NCI-H187 (cell line): ENCODE data around the gene WDR55.
A peak's percentile ranks its signal among the peaks of the same experiment; 100 is the strongest.
"Not testable (repeated sequence)": the region's sequence is repeated elsewhere in the genome, so short reads cannot be mapped to it uniquely, and the experiment has no call there.

Experiments used
- DNase-seq, 2 experiments: peaks; one replicate each; lab custom pipeline; 2025; lab: John Stamatoyannopoulos, UW

WDR55 gene, protein sequence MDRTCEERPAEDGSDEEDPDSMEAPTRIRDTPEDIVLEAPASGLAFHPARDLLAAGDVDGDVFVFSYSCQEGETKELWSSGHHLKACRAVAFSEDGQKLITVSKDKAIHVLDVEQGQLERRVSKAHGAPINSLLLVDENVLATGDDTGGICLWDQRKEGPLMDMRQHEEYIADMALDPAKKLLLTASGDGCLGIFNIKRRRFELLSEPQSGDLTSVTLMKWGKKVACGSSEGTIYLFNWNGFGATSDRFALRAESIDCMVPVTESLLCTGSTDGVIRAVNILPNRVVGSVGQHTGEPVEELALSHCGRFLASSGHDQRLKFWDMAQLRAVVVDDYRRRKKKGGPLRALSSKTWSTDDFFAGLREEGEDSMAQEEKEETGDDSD

DNA sequence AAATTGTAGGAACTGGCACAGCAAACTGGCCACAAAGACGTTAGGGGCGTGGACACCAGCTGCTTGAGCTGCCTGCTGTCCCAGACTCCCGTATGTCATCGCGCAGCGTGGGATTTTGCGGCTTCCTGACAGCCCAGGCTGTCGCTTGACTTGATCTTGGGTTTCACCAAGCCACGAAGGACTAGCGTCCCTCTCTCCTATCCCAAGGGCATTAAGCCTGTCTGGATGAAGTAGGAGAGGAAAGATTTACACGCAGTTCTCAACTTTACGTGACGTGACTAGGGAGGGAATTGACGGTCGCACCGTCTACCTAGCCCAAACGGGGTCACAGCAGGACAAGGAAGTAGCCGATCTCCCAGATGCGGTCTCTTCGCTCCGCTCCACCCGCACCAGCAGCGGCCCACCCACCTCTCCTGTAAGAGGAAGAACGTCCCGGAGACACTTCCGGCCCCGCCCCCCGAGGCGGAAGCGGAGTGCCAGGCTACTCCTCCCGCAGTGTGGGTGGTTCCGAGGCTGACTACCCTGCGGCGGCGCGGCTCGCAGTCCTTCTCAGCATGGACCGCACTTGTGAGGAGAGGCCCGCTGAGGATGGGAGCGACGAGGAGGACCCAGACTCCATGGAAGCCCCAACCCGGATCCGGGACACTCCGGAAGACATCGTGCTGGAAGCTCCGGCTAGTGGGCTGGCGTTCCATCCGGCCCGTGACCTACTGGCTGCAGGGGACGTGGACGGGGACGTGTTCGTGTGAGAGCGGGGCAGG, at the start of gene WDR55:
Gene WDR55, plus strand, starts transcription at position 546 of the 761 bp plus-strand sequence. Its CDS starts 9 bp downstream, at position 555.
- DNase-seq: peak; percentile 83 to 86

DNA sequence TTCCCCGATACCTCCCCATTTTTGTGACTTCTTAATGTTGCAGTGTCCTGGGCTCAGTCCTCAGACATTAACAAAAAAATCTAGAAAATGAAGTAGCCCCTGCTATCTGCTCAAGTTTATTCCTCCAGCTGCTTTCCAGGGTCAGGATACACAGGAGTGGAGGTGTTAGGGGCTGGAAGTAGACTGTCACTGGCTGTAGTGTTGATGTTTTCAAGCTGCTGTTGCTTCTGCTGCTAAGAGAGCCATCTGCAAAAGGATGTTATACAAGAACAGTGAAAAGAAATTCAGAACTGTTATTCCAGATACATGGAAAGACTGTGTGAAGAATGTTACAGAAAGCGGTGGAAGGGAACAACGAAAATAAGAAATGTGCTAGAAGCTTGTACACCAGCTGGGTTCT, 42.4 kb upstream of the WDR55 start:
- no peak for DNase-seq

DNA sequence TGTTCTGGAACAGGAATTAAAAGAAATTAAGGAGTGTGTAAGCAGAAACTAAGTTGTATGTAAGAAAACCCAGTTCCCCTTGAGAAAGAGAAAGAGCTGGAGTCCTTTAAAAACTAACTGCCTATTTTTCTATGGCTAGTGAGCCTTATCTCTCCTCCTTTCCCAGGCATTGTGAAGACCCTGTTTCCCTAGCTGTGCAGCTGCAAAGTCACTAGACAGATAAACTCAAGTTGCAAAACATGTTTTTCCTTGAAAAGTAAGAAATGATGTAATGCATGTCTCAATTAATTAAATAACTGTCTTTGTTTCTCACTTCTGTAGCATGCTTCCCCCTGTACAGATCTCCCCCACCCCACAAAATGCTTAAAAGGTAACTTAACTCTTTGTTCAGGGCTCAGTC, 41.6 kb upstream of the WDR55 start:
- DNase-seq: not testable (repeated sequence)

DNA sequence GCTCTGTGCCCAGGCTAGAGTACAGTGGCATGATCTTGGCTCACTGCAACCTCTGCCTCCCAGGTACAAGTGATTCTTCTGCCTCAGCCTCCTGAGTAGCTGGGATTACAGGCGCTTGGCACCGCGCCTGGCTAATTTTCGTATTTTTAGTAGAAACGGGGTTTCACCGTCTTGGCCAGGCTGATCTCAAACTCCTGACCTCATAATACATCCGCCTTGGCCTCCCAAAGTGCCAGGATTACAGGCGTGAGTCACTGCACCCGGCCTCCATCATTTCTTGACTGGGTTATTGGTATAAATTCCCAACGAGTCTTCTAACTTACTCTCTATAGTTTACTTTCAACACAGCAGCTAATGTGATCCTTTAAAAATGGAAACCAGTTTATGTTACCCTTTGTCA, 39.8 kb upstream of the WDR55 start:
- DNase-seq: not testable (repeated sequence)

DNA sequence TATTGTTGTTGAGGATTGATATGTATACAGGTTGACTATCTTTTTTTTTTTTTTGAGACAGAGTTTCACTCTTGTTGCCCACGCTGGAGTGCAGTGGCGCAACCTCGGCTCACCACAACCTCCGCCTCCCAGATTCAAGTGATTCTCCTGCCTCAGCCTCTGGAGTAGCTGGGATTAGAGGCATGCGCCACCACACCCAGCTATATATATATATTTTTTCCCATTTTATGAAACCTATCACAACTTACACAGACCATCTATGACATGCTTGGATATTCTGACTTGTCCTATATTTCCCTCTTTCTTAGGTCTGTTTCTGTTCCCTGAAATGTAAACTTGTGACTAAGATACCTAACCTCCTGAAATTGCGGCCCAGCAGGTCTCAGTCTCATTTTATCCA, 36.7 kb upstream of the WDR55 start:
- DNase-seq: no peak

DNA sequence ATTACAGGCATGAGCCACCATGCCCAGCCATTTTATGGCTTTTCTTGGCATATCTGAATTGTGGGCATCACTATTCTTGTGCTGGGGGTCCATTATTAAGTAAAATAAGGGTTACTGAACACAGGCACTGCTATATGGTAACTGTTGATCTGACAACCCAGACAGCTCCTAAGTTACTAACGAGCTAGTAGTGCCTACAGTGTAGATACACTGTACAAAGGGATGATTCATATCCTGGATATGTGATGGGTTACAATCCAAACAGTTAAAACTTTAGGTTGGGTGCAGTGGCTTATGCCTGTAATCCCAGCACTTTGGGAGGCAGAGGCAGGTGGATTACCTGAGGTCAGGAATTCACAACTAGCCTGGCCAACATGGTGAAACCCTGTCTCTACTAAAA, 36.0 kb upstream of the WDR55 start:
- DNase-seq: no peak

DNA sequence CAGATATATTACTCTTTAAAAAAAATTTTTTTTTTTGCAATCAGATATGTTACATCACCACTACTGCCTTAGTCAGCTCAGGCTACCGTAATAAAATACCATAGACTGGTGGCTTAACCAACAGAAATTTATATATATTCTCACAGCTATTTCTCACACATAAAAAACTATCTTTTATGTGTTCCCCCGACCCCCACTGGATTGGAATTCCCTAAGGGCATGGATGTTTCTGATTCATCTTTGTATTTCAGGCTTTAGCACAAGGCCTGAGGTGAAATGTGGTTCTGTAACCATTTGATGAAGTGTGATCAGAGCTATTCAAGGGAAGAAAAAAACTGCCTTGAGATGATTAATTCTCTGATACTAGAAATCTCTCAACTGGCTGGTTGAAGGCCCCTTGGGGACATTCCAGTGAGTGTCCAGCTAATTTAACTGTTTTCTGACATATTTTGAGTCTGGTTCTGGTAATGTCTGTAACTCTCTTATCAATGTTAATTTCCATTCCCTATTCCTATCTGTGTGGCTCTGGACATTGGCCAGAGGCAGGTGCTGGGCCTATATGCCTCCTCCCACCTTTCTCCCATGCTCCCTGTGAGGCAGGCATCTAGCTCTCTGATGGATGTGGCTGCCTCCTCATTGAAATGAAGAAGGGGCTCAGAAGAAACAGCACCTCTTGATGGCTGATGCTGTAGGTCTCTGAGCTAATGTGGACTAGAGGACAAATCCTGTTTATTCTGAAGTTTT, 34.2 kb upstream of the WDR55 start:
- DNase-seq: no peak

DNA sequence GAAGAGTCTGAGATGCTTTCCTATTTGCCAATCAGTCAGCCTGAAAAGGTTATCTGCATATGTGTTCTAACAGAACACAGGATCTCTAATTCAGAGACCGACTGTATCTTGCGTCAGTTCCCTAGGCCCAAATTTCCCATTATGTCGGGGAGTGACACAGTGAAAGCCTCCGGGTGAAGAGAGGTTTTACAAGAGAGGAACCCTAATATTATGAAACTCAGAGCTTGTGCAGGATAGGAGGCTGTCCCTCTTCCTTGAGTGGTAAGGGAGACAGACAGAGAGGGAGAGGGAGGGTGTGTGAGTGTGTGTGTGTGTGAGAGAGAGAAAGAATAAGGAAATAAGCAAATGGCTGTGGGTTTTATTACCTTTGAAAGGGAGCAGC, 33.7 kb upstream of the WDR55 start:
- no peak for DNase-seq

DNA sequence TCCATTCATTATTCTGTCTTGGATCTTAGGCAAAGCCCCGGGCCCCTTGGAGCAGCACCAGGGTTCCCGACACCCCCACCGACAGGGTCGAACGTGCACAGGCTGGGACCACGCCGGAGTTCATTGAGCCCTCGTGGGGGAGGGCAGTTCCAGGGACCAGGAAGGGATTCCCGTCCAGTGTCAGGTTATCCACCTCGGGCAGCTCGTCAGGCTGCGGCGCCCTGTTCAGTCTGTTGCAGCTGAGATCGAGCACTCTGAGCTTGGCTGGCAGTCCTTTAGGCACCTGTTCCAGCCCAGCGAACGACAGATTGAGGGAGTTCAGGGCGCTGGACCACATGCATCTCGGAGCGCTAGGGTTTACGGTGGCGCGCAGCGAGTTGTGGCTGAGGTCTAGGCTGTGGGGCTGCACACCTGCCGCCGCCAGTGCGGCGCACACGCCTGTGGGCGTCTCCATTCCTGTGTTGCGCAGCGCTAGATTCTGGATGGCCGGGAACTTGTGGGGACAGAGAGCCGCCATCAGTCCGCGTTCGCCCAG, 32.8 kb upstream of the WDR55 start:
- DNase-seq: peak in 1 of 2 experiments; percentile 6

DNA sequence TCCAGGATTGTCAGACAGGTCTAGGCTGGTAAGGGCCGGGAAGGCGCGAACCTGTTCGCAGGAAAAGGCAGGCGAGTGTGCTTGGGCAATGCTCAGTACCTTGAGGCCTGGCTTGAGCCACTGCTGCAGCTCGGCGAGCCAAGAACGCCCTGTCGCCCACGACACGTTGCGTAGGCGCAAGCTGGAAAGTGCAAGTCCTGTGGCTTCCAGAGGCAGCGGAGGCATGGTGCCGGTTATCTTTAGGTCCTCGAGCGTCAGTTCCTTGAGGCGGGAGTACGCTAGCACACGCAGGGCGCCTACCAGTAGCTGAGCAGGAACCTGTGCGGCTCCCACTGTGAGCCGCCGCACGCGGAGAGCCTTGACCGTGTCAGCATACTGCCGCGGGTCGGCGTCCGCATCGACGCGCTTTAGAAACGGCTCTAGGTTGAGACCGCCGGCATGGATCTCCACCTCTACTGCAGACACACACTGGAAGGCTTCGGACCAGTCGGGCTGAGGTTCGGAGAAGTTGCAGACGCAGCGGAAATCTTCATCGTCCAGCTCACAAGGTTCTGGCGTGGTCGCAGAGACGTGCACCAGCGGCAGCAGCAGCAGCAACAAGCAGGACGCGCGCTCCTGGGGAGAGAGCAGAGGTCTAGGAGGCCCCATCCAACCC, 32.2 kb upstream of the WDR55 start:
- no peak for DNase-seq

DNA sequence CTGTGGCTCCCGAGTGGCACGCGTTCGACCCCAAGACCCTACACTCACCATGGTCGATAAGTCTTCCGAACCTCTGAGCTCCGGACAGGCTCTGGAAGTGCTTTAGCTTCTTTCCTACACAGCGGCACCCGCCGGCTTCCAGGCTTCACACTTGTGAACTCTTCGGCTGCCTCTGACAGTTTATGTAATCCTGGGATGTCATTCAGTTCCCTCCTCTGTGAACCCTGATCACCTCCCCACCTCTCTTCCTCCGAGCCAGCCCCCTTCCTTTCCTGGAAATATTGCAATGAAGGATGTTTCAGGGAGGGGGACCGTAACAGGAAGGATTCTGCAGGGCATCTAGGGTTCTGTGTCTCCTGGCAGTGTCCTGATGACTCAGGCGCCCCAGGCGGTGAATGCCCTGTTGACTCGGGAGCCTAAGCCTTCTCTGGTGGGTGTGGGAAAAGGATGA, 31.7 kb upstream of the WDR55 start, which contains the start of gene CD14:
Gene CD14, minus strand, starts transcription at position 155 of the 451 bp plus-strand sequence. Its CDS starts 104 bp downstream, at position 51.
- no peak for DNase-seq

DNA sequence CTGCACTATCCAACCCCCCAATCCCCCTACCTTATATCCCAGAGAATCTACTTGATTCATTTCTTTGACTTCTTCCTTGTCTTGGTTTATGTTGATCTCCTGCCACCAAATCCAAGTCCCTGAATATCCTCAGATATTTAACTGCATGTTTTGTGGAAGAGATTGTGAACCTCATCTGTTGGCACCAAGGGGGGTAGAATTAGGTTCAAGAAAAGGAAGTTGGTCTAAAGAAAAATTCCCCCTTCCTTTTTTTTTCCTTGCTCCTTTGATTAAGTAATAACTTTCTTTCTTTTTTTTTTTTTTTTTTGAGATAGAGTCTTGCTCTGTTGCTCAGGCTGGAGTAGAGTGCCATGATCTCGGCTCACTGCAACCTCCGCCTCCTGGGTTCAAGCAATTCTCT, 31.2 kb upstream of the WDR55 start:
- DNase-seq: no peak

DNA sequence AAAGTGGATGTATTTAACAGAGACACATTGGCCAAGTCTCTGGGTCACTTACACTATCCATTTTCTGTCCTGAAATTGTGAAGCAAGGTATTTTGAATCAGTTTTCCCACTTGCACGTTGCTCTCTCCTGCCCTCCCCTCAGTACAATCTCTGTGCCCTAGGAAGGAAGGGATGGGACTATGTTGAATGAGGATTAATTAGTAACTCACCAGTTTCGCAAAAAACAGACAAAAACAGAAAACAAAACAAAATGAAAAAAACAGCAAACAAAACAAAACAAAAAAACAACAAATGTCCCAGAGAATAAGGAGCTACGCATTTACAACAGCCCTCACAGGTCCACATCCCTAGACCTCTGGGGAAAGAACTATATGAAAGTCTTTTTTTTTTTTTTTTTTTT, 30.6 kb upstream of the WDR55 start:
- no peak for DNase-seq

DNA sequence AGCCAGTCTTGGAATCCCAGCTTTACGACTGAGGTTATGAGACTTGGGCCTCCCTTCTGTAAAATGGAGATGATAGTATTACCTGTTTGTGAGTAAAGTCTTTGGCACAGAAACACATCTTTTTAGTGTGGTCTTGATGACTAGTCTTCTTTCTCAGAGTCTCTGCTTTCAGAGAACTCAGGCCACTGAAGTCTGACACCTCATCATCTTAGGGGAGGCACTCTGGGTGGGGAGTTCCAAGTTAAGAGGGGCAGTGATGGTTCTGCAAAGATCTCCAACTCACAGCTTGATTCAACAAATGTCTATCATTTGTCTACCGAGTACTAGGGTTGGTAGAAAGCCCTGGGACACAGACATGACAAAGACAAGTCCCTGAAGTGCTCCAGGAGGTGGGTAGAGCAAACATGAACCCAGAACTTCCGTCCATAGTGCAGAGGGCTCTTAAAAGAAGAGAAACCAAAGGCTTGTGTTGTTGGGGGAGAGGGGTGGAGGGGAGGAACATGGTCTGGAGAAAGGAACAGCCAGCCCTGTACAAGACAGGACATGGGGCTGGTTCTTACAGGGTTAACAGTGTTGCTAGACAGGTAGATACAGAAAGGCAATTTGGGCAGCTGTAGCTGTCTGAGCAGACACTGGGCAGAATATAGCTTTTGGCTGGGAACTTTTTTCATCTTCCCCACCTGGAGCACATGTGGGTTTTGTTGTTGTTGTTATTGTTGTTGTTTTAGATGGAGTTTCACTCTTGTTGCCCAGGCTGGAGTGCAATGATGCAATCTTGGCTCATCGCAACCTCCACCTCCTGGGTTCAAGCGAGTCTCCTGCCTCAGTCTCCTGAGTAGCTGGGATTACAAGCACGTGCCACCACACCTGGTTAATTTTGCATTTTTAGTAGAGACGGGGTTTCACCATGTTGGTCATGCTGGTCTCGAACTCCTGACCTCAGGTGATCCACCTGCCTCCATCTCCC, 29.1 kb upstream of the WDR55 start:
- no peak for DNase-seq

DNA sequence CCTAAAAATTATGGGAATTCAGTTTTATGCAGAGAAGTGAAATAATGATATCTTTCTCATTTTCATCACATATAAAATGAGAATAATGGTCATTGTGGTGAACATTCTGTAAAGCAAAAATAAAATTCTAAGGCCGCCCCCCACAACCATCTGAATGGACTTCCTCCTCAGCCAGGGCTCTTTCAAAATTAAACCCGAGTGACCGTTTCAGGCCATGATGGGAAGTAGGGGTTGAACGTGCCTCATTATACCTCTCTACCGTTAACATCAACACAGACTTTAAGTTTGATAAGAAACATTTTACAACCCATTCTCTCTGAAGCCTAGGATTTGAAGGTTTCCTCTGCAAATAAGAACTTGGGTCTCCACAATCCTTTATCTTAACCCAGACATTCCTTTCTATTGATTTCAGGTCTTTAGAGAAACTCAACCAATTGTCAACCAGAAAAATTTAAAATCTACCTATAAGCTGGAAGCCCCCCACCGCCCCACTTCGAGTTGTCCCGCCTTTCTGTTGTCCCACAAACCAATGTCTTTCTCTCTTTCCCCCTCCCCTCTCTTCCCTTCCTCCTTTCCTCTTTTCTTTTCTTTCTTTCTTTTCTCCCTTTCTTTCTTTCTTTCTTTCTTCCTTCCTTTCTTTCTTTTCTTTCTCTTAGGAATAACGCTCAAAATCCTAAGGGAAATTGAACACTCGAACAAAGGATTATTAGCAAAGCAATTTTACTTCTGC, 27.2 kb upstream of the WDR55 start:
- DNase-seq: no peak

DNA sequence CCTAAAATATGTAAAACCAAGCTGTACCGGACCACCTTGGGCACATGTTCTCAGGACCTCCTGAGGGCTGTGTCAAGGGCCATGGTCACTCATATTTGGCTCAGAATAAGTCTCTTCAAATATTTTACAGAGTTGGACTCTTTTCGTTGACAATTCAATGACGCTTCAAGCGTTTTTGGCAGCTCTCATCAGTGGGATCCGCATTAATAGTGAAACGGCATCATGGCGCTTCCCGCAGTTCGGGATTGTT, 25.9 kb upstream of the WDR55 start:
- not testable (repeated sequence) for DNase-seq

DNA sequence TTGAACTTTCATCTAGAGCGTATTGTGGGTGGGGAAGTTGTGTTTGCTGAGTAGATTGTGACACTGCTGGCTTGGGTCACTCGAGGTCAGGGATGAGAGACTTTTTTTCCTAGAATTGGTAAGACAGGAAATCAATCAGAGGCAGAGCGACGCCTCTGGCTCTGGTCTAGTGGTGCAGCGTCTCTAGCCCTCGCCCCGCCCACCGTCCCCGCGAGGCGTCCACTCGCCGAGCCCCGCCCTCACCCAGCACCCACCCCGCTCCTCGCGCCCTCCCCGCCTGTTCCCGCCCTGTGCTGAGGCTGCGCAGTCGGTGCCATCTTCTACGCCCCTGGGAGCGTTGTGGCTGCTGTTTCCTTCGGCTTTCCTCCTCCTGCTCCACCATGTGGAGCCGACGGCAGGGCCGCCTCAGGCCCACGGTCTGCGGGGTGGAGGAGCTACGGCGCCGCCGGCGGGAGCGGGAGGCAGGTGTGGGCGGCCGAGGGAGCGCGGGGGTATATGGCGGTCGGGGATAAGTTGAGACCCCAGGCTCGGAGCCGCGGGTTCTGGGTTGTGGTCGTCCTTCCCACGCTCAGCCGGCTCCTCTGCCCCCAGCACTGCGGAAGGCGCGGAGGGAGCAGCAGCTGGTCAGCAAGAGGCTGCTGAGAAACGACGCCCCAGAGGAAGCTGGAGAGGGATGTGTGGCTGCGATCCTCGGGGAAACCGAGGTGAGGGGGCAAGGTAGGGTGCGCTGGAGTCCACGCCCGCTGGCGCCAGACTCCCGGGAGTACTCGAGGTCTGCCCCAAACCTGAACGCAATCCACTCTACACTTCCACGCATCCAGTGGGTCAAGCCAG, 25.3 kb upstream of the WDR55 start, which contains the start of gene TMCO6:
Gene TMCO6, plus strand, starts transcription at position 304 of the 834 bp plus-strand sequence. Its CDS starts 77 bp downstream, at position 381.
- DNase-seq: peak; percentile 82 to 92

DNA sequence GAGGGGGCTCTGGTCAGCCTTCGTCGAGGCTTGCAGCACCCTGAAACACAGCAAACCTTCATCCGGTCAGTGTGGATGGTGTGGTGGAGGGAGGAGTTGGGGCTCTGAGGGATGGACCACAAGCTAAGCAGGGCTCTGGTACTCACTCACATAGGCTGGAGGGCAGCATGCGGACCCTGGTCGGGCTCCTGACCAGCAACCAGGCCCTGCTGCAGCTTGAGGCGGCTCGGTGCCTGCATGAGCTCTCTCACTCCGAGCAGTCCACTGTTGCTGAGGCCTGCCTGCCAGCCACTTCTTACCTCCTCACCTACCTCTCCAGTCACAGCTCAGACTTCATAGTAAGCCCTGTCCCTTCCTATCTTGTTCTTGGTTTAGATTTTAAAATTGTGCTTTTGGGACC, 23.0 kb upstream of the WDR55 start:
- DNase-seq: no peak

DNA sequence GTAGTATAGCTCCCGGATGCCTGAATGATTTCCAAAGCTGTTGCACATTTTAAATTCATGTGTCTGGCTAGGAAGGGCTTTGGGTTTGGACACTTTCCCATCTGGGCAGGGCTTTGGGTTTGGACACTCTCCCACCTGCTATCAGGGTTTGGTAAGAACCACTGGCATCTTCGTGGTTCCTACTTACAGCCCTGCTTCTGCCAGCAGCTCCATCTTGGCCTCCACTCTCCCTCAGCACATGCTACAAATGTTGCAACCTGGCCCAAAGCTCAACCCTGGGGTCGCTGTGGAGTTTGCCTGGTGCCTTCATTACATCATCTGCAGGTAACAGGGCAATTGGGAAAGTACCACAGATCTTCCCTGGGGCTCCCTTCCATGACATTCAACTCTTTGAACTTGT, 22.0 kb upstream of the WDR55 start:
- DNase-seq: no peak
